Measurements from ENCODE around the gene CTNNA1. TPM values are rescaled to one million over a fixed set of nuclear protein-coding genes. Genes with fewer than 3 reads are reported as not detected.

Gene CTNNA1
- total RNA-seq, 1 donor from 2014 or later, result 397 TPM

GRCh38 chr5:138824924-138825863 lies 72.0 kb downstream of the CTNNA1 start:
- peaks cover 1% of the 10 kb centered on the region for H3K36me3 ChIP-seq (ENCODE audit: control insufficient read depth, insufficient read depth, low read length)
- no peak for DNase-seq (ENCODE audit: low read depth)
- no peaks in the 10 kb centered on the region for H3K27me3 ChIP-seq (ENCODE audit: control insufficient read depth, insufficient read depth, low read length)
- peak; percentile 53 for TF ChIP-seq CTCF (IDR thresholded peaks at IDR 0.05; ENCODE audit: insufficient read depth, low read length, poor library complexity, severe bottlenecking)
- H3K4me3 ChIP-seq (ENCODE audit: low read depth, low read length), result no peak overlapping the region

GRCh38 chr5:138828556-138828955 lies 75.3 kb downstream of the CTNNA1 start:
- no peaks in the 10 kb centered on the region for H3K27me3 ChIP-seq (ENCODE audit: control insufficient read depth, insufficient read depth, low read length)
- TF ChIP-seq CTCF (IDR thresholded peaks at IDR 0.05; ENCODE audit: insufficient read depth, low read length, poor library complexity, severe bottlenecking), result no peak
- H3K4me3 ChIP-seq (ENCODE audit: low read depth, low read length), result no peak overlapping the region
- H3K36me3 ChIP-seq (ENCODE audit: control insufficient read depth, insufficient read depth, low read length), result peaks cover 1% of the 10 kb centered on the region
- DNase-seq (ENCODE audit: low read depth), result no peak

- no peak overlapping the region for H3K4me3 ChIP-seq (ENCODE audit: low read depth, low read length)
- no peak for TF ChIP-seq CTCF (IDR thresholded peaks at IDR 0.05; ENCODE audit: insufficient read depth, low read length, poor library complexity, severe bottlenecking)
- H3K27me3 ChIP-seq (ENCODE audit: control insufficient read depth, insufficient read depth, low read length), result no peaks in the 10 kb centered on the region
- no peak for DNase-seq (ENCODE audit: low read depth)
- peaks cover 1% of the 10 kb centered on the region for H3K36me3 ChIP-seq (ENCODE audit: control insufficient read depth, insufficient read depth, low read length)
Observed at GRCh38 chr5:138829341-138829740, 76.1 kb downstream of the CTNNA1 start.

GRCh38 chr5:138831703-138832102 lies 78.5 kb downstream of the CTNNA1 start:
- no peak for DNase-seq (ENCODE audit: low read depth)
- H3K27me3 ChIP-seq (ENCODE audit: control insufficient read depth, insufficient read depth, low read length), result no peaks in the 10 kb centered on the region
- peaks cover 1% of the 10 kb centered on the region for H3K36me3 ChIP-seq (ENCODE audit: control insufficient read depth, insufficient read depth, low read length)
- TF ChIP-seq CTCF (IDR thresholded peaks at IDR 0.05; ENCODE audit: insufficient read depth, low read length, poor library complexity, severe bottlenecking), result no peak
- H3K4me3 ChIP-seq (ENCODE audit: low read depth, low read length), result no peak overlapping the region

- TF ChIP-seq CTCF (IDR thresholded peaks at IDR 0.05; ENCODE audit: insufficient read depth, low read length, poor library complexity, severe bottlenecking), result no peak
- no peak for DNase-seq (ENCODE audit: low read depth)
- no peaks in the 10 kb centered on the region for H3K27me3 ChIP-seq (ENCODE audit: control insufficient read depth, insufficient read depth, low read length)
- H3K4me3 ChIP-seq (ENCODE audit: low read depth, low read length), result no peak overlapping the region
- H3K36me3 ChIP-seq (ENCODE audit: control insufficient read depth, insufficient read depth, low read length), result peaks cover 1% of the 10 kb centered on the region
Observed at GRCh38 chr5:138832218-138832617, 79.0 kb downstream of the CTNNA1 start.

Data from kidney epithelial cell (primary cell).